Ovary (tissue), 3 donors: Measurements from ENCODE around the gene OPA1.

Experiments
- EP300 ChIP-seq: sonication (generic); formaldehyde crosslinking; IDR thresholded peaks from one replicate; pipeline ENCODE4 v1.6.1; 2017; ENCODE audit warnings: antibody characterized with exemption
- POLR2A ChIP-seq: fragments of 450-650 bp; IDR thresholded peaks from one replicate; pipeline ENCODE4 v1.6.1; 2017; ENCODE audit warnings: antibody characterized with exemption, mild to moderate bottlenecking, moderate library complexity
- TF ChIP-seq, protein P1 (sequence below), 3 donors: fragments of 450-650 bp in 2 of 3; fragments of 200-600 bp in 1 of 3; IDR thresholded peaks; one replicate each; pipeline versions ENCODE4 v1.5.1 to v1.8.0; 2016 to 2022; ENCODE audit warnings: antibody characterized with exemption in 3 of 3, mild to moderate bottlenecking in 1 of 3
- donor health status: DM: no; HTN: no; CAD: no.

DNA sequence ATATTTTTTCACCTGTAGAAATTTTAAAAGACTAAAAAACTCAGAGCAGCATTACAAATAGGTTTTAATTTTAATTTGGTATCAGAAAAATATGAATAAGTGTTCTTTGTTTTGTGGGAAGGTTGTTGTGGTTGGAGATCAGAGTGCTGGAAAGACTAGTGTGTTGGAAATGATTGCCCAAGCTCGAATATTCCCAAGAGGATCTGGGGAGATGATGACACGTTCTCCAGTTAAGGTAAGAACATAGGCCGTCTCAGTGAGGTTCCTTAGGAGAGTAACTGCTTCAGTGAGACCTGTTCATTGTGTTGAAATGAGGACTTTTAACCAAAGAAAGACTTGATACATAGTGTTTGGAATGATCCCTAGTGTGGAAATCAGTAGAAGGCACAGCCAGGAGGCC lies 44.8 kb downstream of the OPA1 start:
- TF ChIP-seq EP300: no peak
- TF ChIP-seq, protein P1, sequence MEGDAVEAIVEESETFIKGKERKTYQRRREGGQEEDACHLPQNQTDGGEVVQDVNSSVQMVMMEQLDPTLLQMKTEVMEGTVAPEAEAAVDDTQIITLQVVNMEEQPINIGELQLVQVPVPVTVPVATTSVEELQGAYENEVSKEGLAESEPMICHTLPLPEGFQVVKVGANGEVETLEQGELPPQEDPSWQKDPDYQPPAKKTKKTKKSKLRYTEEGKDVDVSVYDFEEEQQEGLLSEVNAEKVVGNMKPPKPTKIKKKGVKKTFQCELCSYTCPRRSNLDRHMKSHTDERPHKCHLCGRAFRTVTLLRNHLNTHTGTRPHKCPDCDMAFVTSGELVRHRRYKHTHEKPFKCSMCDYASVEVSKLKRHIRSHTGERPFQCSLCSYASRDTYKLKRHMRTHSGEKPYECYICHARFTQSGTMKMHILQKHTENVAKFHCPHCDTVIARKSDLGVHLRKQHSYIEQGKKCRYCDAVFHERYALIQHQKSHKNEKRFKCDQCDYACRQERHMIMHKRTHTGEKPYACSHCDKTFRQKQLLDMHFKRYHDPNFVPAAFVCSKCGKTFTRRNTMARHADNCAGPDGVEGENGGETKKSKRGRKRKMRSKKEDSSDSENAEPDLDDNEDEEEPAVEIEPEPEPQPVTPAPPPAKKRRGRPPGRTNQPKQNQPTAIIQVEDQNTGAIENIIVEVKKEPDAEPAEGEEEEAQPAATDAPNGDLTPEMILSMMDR (IDR thresholded peaks at IDR 0.05): no peak
- TF ChIP-seq POLR2A: no peak
